Astrocyte (in vitro differentiated cells and primary cell): ENCODE results near the gene SARS2. TPM values are rescaled to one million over a fixed set of nuclear protein-coding genes. Genes with fewer than 3 reads are reported as not detected.
A peak's percentile ranks its signal among the peaks of the same experiment; 100 is the strongest.

Experiments used
- DNase-seq: peaks from one replicate; pipeline ENCODE4 v3.0.0-alpha.2; 2010; ENCODE audit warnings: low read depth
- FAIRE-seq: peaks from 2 replicates; lab custom pipeline; 2011; peaks lifted over from hg19 to GRCh38; lab: Jason Lieb, UNC
- H2AFZ ChIP-seq: 2 replicates; pipeline ENCODE4 v1.6.0; 2012; ENCODE audit warnings: low read depth, low read length, inconsistent platforms
- H3K27ac ChIP-seq: 2 replicates; pipeline ENCODE4 v1.5.1; 2011; ENCODE audit warnings: low read depth, low read length, inconsistent platforms
- H3K27me3 ChIP-seq: 2 replicates; pipeline ENCODE4 v1.6.0; 2011; ENCODE audit warnings: low read length, inconsistent platforms; ENCODE audit not compliant: insufficient read depth
- H3K36me3 ChIP-seq: 2 replicates; pipeline ENCODE4 v1.5.1; 2011; ENCODE audit warnings: low read length, inconsistent platforms; ENCODE audit not compliant: insufficient read depth
- H3K4me1 ChIP-seq: 2 replicates; pipeline ENCODE4 v1.5.1; 2011; ENCODE audit warnings: low read length, inconsistent platforms; ENCODE audit not compliant: insufficient read depth
- H3K4me2 ChIP-seq: 2 replicates; pipeline ENCODE4 v1.6.0; 2012; ENCODE audit warnings: low read length, inconsistent platforms
- H3K4me3 ChIP-seq: 2 replicates; pipeline ENCODE4 v1.5.1; 2011; ENCODE audit warnings: low read depth, mild to moderate bottlenecking, low read length, inconsistent platforms; ENCODE audit not compliant: insufficient read depth
- H3K79me2 ChIP-seq: 2 replicates; pipeline ENCODE4 v1.6.0; 2012; ENCODE audit warnings: mild to moderate bottlenecking, low read length, inconsistent platforms; ENCODE audit not compliant: insufficient read depth
- H3K9ac ChIP-seq: 2 replicates; pipeline ENCODE4 v1.6.0; 2012; ENCODE audit warnings: mild to moderate bottlenecking, low read length, inconsistent platforms
- H3K9me3 ChIP-seq: 2 replicates; pipeline ENCODE4 v1.5.1; 2012; ENCODE audit warnings: low read depth, mild to moderate bottlenecking, low read length, inconsistent platforms; ENCODE audit not compliant: insufficient read depth
- H4K20me1 ChIP-seq: 2 replicates; pipeline ENCODE4 v1.6.0; 2012; ENCODE audit warnings: low read length, inconsistent platforms; ENCODE audit not compliant: insufficient read depth
- H3K27ac Mint-ChIP-seq: one replicate; pipeline ENCODE4 v1.8.0; 2021; ENCODE audit warnings: mild to moderate bottlenecking, mixed read lengths; ENCODE audit not compliant: unreplicated experiment
- H3K27me3 Mint-ChIP-seq: one replicate; pipeline ENCODE4 v1.8.0; 2021; ENCODE audit warnings: low read depth, mixed read lengths; ENCODE audit not compliant: unreplicated experiment
- H3K36me3 Mint-ChIP-seq: one replicate; pipeline ENCODE4 v1.8.0; 2021; ENCODE audit warnings: low read depth, mixed read lengths; ENCODE audit not compliant: unreplicated experiment
- H3K4me1 Mint-ChIP-seq: one replicate; pipeline ENCODE4 v1.8.0; 2021; ENCODE audit warnings: low read depth, mixed read lengths; ENCODE audit not compliant: unreplicated experiment
- H3K4me3 Mint-ChIP-seq: one replicate; pipeline ENCODE4 v1.8.0; 2021; ENCODE audit warnings: mild to moderate bottlenecking, moderate library complexity, mixed read lengths; ENCODE audit not compliant: unreplicated experiment
- H3K9me3 Mint-ChIP-seq: one replicate; pipeline ENCODE4 v1.8.0; 2021; ENCODE audit warnings: mild to moderate bottlenecking, mixed read lengths; ENCODE audit not compliant: unreplicated experiment
- CTCF ChIP-seq: IDR thresholded peaks from 2 replicates; pipeline ENCODE4 v1.5.1; 2011; ENCODE audit warnings: low read depth, mild to moderate bottlenecking, inconsistent platforms, low read length, moderate library complexity; ENCODE audit not compliant: insufficient read depth
- EZH2 ChIP-seq: IDR thresholded peaks from 2 replicates; pipeline ENCODE4 v1.6.1; 2012; ENCODE audit warnings: mild to moderate bottlenecking, low read length, inconsistent platforms; ENCODE audit not compliant: insufficient read depth
- total RNA-seq: library from RNA; stranded (reverse); gene quantifications from 2 replicates; pipeline ENCODE4 v1.2.1, GENCODE V29; 2021

The SARS2 gene
- total RNA-seq, 1 donor from 2014 or later, result 24.8 TPM

- Mint-ChIP-seq H3K27me3 (no peaks in the 10 kb centered on the region), H3K27ac (no peak overlapping the region), H3K36me3 (peaks cover 3% of the 10 kb centered on the region), H3K9me3 (no peaks in the 10 kb centered on the region), H3K4me3 (no peak overlapping the region), H3K4me1 (no peaks in the 10 kb centered on the region)
- H3K4me1 ChIP-seq, result no peaks in the 10 kb centered on the region
- no peaks in the 10 kb centered on the region for H3K79me2 ChIP-seq
- DNase-seq, result no peak
- no peak for TF ChIP-seq CTCF
- no peak for TF ChIP-seq EZH2
- H3K36me3 ChIP-seq, result no peaks in the 10 kb centered on the region
- no peaks in the 10 kb centered on the region for H3K27me3 ChIP-seq
- no peaks in the 10 kb centered on the region for H3K9me3 ChIP-seq
- H3K27ac ChIP-seq, result no peak overlapping the region
- H3K4me2 ChIP-seq, result no peak overlapping the region
- H3K4me3 ChIP-seq, result no peak overlapping the region
- no peaks in the 10 kb centered on the region for H4K20me1 ChIP-seq
- no peak overlapping the region for H3K9ac ChIP-seq
- no peak for FAIRE-seq
- no peak overlapping the region for H2AFZ ChIP-seq
Observed at GRCh38 chr19:38878575-38879399, 51.8 kb downstream of the SARS2 start.

GRCh38 chr19:38877781-38878574 is 52.6 kb downstream of the SARS2 start, which contains the start of gene RINL:
Gene RINL, minus strand, starts transcription at chr19:38878275. Its CDS starts 1,533 bp downstream, at chr19:38876742.
- H3K27ac ChIP-seq, result no peak within 1 kb of the TSS
- no peaks in the 10 kb centered on the region for H3K9me3 Mint-ChIP-seq

More at GRCh38 chr19:38877781-38878574, 52.6 kb downstream of the SARS2 start, which contains the start of gene RINL:
- H3K27me3 ChIP-seq, result no peaks in the 10 kb centered on the region
- no peaks in the 10 kb centered on the region for H3K27me3 Mint-ChIP-seq
- no peak within 1 kb of the TSS for H3K4me3 Mint-ChIP-seq
- H4K20me1 ChIP-seq, result no peaks in the 10 kb centered on the region
- H3K79me2 ChIP-seq, result no peaks in the 10 kb centered on the region
- H3K27ac Mint-ChIP-seq, result peak within 1 kb of the TSS; percentile 18
- no peaks in the 10 kb centered on the region for H3K4me1 ChIP-seq
- H3K9ac ChIP-seq, result no peak within 1 kb of the TSS
- H3K4me2 ChIP-seq, result no peak within 1 kb of the TSS
- H3K4me1 Mint-ChIP-seq, result no peaks in the 10 kb centered on the region
- no peak within 1 kb of the TSS for H2AFZ ChIP-seq
- no peak within 1 kb of the TSS for H3K4me3 ChIP-seq
- H3K36me3 Mint-ChIP-seq, result peaks cover 3% of the 10 kb centered on the region
- no peak for DNase-seq
- no peaks in the 10 kb centered on the region for H3K36me3 ChIP-seq
- no peaks in the 10 kb centered on the region for H3K9me3 ChIP-seq
- no peak for FAIRE-seq
- TF ChIP-seq EZH2 (no peak), CTCF (no peak)
